GM12878 (cell line): ENCODE data around the gene RFX1.

Experiments used
- TF ChIP-seq, protein P1 (sequence below), 3 experiments: IDR thresholded peaks in 2 of 3; conservative IDR thresholded peaks in 1 of 3; 2 replicates each; pipeline ENCODE4 v1.5.1; 2011; ENCODE audit warnings: low read depth in 3 of 3, low read length in 3 of 3, mild to moderate bottlenecking in 3 of 3, control low read depth in 2 of 3, moderate library complexity in 2 of 3, inconsistent platforms in 1 of 3, mixed read lengths in 1 of 3; ENCODE audit not compliant: control insufficient read depth in 2 of 3, insufficient read depth in 1 of 3; ENCODE audit errors: extremely low read depth in 1 of 3
- TF ChIP-seq, protein P2 (sequence below): IDR thresholded peaks from 2 replicates; pipeline ENCODE4 v1.6.1; 2011; ENCODE audit warnings: borderline replicate concordance, low read depth, mild to moderate bottlenecking, moderate library complexity, mixed read lengths, low read length; ENCODE audit not compliant: insufficient read depth; ENCODE audit errors: extremely low read length

DNA sequence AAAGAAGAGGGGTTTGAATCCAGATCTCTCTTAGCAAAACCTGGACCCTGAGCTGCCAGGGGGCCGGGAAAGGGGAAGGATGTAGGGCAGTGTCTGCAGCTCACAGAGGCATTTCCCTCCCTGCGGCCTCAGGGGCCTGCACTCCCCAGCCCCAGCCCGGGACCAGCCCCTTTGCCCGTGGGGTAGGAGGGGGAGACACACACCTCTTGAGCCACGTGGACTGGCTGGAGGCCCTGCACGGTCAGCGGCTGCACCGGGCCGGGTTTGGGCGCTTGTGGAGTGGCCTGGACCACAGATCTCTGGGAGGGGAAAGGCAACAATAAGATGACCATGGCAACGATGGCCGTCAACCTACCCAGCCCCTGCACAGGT is 26.9 kb downstream of the RFX1 start:
- TF ChIP-seq, protein P1, sequence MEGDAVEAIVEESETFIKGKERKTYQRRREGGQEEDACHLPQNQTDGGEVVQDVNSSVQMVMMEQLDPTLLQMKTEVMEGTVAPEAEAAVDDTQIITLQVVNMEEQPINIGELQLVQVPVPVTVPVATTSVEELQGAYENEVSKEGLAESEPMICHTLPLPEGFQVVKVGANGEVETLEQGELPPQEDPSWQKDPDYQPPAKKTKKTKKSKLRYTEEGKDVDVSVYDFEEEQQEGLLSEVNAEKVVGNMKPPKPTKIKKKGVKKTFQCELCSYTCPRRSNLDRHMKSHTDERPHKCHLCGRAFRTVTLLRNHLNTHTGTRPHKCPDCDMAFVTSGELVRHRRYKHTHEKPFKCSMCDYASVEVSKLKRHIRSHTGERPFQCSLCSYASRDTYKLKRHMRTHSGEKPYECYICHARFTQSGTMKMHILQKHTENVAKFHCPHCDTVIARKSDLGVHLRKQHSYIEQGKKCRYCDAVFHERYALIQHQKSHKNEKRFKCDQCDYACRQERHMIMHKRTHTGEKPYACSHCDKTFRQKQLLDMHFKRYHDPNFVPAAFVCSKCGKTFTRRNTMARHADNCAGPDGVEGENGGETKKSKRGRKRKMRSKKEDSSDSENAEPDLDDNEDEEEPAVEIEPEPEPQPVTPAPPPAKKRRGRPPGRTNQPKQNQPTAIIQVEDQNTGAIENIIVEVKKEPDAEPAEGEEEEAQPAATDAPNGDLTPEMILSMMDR (IDR thresholded peaks at IDR 0.05 in 2 of 3, conservative IDR thresholded peaks at IDR 0.05 in 1 of 3; ENCODE audit: control insufficient read depth in 2 of 3, extremely low read depth in 1 of 3, insufficient read depth in 1 of 3, low read depth in 3 of 3, low read length in 3 of 3), result no peak
- TF ChIP-seq, protein P2, sequence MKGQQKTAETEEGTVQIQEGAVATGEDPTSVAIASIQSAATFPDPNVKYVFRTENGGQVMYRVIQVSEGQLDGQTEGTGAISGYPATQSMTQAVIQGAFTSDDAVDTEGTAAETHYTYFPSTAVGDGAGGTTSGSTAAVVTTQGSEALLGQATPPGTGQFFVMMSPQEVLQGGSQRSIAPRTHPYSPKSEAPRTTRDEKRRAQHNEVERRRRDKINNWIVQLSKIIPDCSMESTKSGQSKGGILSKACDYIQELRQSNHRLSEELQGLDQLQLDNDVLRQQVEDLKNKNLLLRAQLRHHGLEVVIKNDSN, result no peak
